GM23338 (cell line): Measurements from ENCODE around the gene TRIB2. TPM values are rescaled to one million over a fixed set of nuclear protein-coding genes. Genes with fewer than 3 reads are reported as not detected.

Experiments
- ATAC-seq: fragments of 200-7000 bp; cut with Tn5 transposase; 3 replicates; pipeline ENCODE4 v1.9.1; 2020
- DNase-seq: peaks from one replicate; pipeline ENCODE4 v3.0.0-alpha.2; 2015; ENCODE audit warnings: low spot score
- H2AFZ ChIP-seq: fragments of 200-600 bp; sonication (generic); 2 replicates; pipeline ENCODE4 v1.8.0; 2016; ENCODE audit warnings: antibody characterized with exemption, mild to moderate bottlenecking, moderate library complexity
- H3F3A ChIP-seq: fragments of 200-600 bp; sonication (generic); replicated peaks from 2 replicates; pipeline ENCODE4 v1.8.0; 2017; ENCODE audit warnings: antibody characterized with exemption, mixed run types, low read depth
- H3K27ac ChIP-seq: fragments of 200-600 bp; sonication (generic); 2 replicates; pipeline ENCODE4 v1.6.1; 2016; ENCODE audit warnings: low read depth
- H3K27me3 ChIP-seq: fragments of 200-600 bp; sonication (generic); 2 replicates; pipeline ENCODE4 v1.8.0; 2016; ENCODE audit warnings: mild to moderate bottlenecking, mixed run types, moderate library complexity; ENCODE audit not compliant: insufficient read depth
- H3K36me3 ChIP-seq: fragments of 200-600 bp; sonication (generic); 2 replicates; pipeline ENCODE4 v1.8.0; 2016; ENCODE audit warnings: mild to moderate bottlenecking; ENCODE audit not compliant: insufficient read depth
- H3K4me1 ChIP-seq: fragments of 200-600 bp; sonication (generic); 2 replicates; pipeline ENCODE4 v1.8.0; 2016; ENCODE audit warnings: mild to moderate bottlenecking, moderate library complexity; ENCODE audit not compliant: insufficient read depth
- H3K4me2 ChIP-seq: fragments of 200-600 bp; sonication (generic); 2 replicates; pipeline ENCODE4 v1.7.1; 2017; ENCODE audit warnings: mixed run types
- H3K4me3 ChIP-seq: fragments of 200-600 bp; sonication (generic); 2 replicates; pipeline ENCODE4 v1.6.1; 2016; ENCODE audit warnings: mixed run types
- H3K79me2 ChIP-seq: fragments of 200-600 bp; sonication (generic); replicated peaks from 2 replicates; pipeline ENCODE4 v1.8.0; 2017; ENCODE audit warnings: mild to moderate bottlenecking; ENCODE audit not compliant: insufficient read depth
- H3K9me2 ChIP-seq: fragments of 200-600 bp; sonication (generic); 2 replicates; pipeline ENCODE4 v1.8.0; 2017; ENCODE audit not compliant: insufficient read depth
- H4K20me1 ChIP-seq: fragments of 200-600 bp; sonication (generic); replicated peaks from 2 replicates; pipeline ENCODE4 v1.8.0; 2017; ENCODE audit warnings: mild to moderate bottlenecking; ENCODE audit not compliant: insufficient read depth
- H3K27ac Mint-ChIP-seq: 2 replicates; pipeline ENCODE4 v1.8.0; 2020; ENCODE audit warnings: inconsistent platforms, mild to moderate bottlenecking, moderate library complexity, mixed read lengths
- H3K27me3 Mint-ChIP-seq: 3 replicates; pipeline ENCODE4 v1.8.0; 2022; ENCODE audit warnings: low read depth, mild to moderate bottlenecking, moderate library complexity, mixed read lengths, inconsistent platforms; ENCODE audit not compliant: insufficient read depth, poor library complexity
- H3K36me3 Mint-ChIP-seq: 3 replicates; pipeline ENCODE4 v1.8.0; 2021; ENCODE audit warnings: low read depth, mild to moderate bottlenecking, inconsistent platforms, moderate library complexity, mixed read lengths
- H3K4me1 Mint-ChIP-seq: 3 replicates; pipeline ENCODE4 v1.8.0; 2020; ENCODE audit warnings: mild to moderate bottlenecking, inconsistent platforms, mixed read lengths
- H3K4me3 Mint-ChIP-seq: 3 replicates; pipeline ENCODE4 v1.8.0; 2021; ENCODE audit warnings: moderate library complexity, mild to moderate bottlenecking, inconsistent platforms, mixed read lengths
- H3K9me3 Mint-ChIP-seq: 3 replicates; pipeline ENCODE4 v1.8.0; 2020; ENCODE audit warnings: moderate library complexity, mild to moderate bottlenecking, inconsistent platforms, mixed read lengths
- CREB1 ChIP-seq: fragments of 250-450 bp; sonication (Bioruptor Pico); IDR thresholded peaks from 2 replicates; pipeline ENCODE4 v1.5.0; 2020; ENCODE audit warnings: low read depth, mild to moderate bottlenecking, moderate library complexity
- CTCF ChIP-seq, 2 experiments: fragments of 200-600 bp in 1 of 2; sonication (generic) in 1 of 2; conservative IDR thresholded peaks; 2 replicates each; pipeline versions ENCODE4 v1.5.1 to v1.6.1; 2016 to 2017; ENCODE audit warnings: antibody characterized with exemption in 2 of 2, low read depth in 2 of 2, mild to moderate bottlenecking in 2 of 2, moderate library complexity in 1 of 2
- EZH2 ChIP-seq: fragments of 200-600 bp; sonication (generic); IDR thresholded peaks from one replicate; pipeline ENCODE4 v1.8.0; 2017; ENCODE audit warnings: antibody characterized with exemption, mild to moderate bottlenecking, low read depth; ENCODE audit not compliant: unreplicated experiment
- EZH2phosphoT487 ChIP-seq: fragments of 200-600 bp; sonication (generic); IDR thresholded peaks from one replicate; pipeline ENCODE4 v1.8.1; 2018; ENCODE audit warnings: antibody characterized with exemption; ENCODE audit not compliant: unreplicated experiment
- JUNB ChIP-seq: IDR thresholded peaks from one replicate; pipeline ENCODE4 v1.6.1; 2016; ENCODE audit warnings: antibody characterized with exemption; ENCODE audit not compliant: unreplicated experiment
- NANOG ChIP-seq: IDR thresholded peaks from 2 replicates; pipeline ENCODE4 v1.6.1; 2016; ENCODE audit warnings: antibody characterized with exemption, borderline replicate concordance
- POLR2AphosphoS5 ChIP-seq: IDR thresholded peaks from 2 replicates; pipeline ENCODE4 v1.6.1; 2016; ENCODE audit warnings: antibody characterized with exemption, low read depth
- STAT1 ChIP-seq: IDR thresholded peaks from one replicate; pipeline ENCODE4 v1.6.1; 2016; ENCODE audit warnings: antibody characterized with exemption; ENCODE audit not compliant: unreplicated experiment
- ZNF114 ChIP-seq: fragments of 250-450 bp; sonication (Bioruptor Pico); IDR thresholded peaks from 2 replicates; pipeline ENCODE4 v1.5.0; 2020; ENCODE audit warnings: mild to moderate bottlenecking, moderate library complexity
- polyA plus RNA-seq: library from polyadenylated mRNA; unstranded; fragments of >200 nt; fragmentation: Nextera tagmentation; extraction: Ambion mirVana; gene quantifications from 2 replicates; pipeline ENCODE4 v1.2.1, GENCODE V29; 2016
- total RNA-seq: library from RNA; depleted of rRNA; stranded (reverse); fragments of >200 nt; shearing (Covaris generic); gene quantifications from 2 replicates; pipeline ENCODE4 v1.2.3, GENCODE V29; 2014
- TF ChIP-seq, protein P1 (sequence below): fragments of 250-450 bp; sonication (Bioruptor Pico); IDR thresholded peaks from 2 replicates; pipeline ENCODE4 v1.5.0; 2020; ENCODE audit warnings: mild to moderate bottlenecking, moderate library complexity
- TF ChIP-seq, protein P2 (sequence below): IDR thresholded peaks from 2 replicates; pipeline ENCODE4 v1.6.1; 2016; ENCODE audit warnings: antibody characterized with exemption

TRIB2 gene
- total and polyA plus RNA-seq, 2 experiments from 2014 or later = 40.3 to 109 TPM

GRCh38 chr2:12708508-12709206 lies 8.1 kb upstream of the TRIB2 start (continued):
- TF ChIP-seq CTCF (conservative IDR thresholded peaks at IDR 0.05; ENCODE audit: low read depth in 2 of 2) (no peak), ZNF114 (CRISPR knock-in tag) (no peak)

DNA sequence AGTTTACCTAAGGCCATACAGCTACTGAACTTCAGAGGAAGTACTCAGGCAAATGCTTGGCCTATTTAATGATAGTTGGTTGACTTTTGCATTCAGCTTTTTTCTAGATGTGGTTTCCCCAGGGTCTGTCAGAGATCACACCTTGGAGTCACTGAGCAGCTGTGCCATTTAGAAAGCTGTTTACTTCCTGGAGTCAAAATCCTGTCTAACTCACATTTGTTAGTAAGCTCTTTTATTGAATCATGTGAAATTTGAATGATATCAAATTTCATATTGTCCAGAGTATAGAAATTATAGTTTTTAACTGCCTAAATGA lies 7.6 kb upstream of the TRIB2 start:
- Histone ChIP-seq H3K36me3 (no peaks in the 10 kb centered on the region), H3K4me3 (no peak overlapping the region), H3K79me2 (no peaks in the 10 kb centered on the region), H3K9me2 (peaks cover 8% of the 10 kb centered on the region), H3F3A (no peaks in the 10 kb centered on the region), H2AFZ (no peak overlapping the region), H3K4me2 (no peak overlapping the region), H3K27ac (no peak overlapping the region), H4K20me1 (no peaks in the 10 kb centered on the region), H3K4me1 (0 out of 2 replicates have a peak, but pooled peaks cover under 1% of the 10 kb centered on the region), H3K27me3 (no peaks in the 10 kb centered on the region)
- no peak overlapping the region for H3K4me3 Mint-ChIP-seq
- DNase-seq = no peak
- ATAC-seq = no peak
- H3K27ac Mint-ChIP-seq = no peak overlapping the region
- peaks cover 4% of the 10 kb centered on the region; the same call in 2 of the 3 replicates for H3K9me3 Mint-ChIP-seq
- no peaks in the 10 kb centered on the region for H3K4me1 Mint-ChIP-seq
- no peaks in the 10 kb centered on the region for H3K27me3 Mint-ChIP-seq
- peaks cover 3% of the 10 kb centered on the region; the same call in 1 of the 3 replicates for H3K36me3 Mint-ChIP-seq
- TF ChIP-seq CTCF (conservative IDR thresholded peaks at IDR 0.05; ENCODE audit: low read depth in 2 of 2) (no peak), CREB1 (CRISPR knock-in tag) (no peak), EZH2phosphoT487 (no peak), NANOG (no peak), ZNF114 (CRISPR knock-in tag) (no peak), STAT1 (no peak), EZH2 (no peak), POLR2AphosphoS5 (no peak), JUNB (no peak)
- TF ChIP-seq, protein P1, sequence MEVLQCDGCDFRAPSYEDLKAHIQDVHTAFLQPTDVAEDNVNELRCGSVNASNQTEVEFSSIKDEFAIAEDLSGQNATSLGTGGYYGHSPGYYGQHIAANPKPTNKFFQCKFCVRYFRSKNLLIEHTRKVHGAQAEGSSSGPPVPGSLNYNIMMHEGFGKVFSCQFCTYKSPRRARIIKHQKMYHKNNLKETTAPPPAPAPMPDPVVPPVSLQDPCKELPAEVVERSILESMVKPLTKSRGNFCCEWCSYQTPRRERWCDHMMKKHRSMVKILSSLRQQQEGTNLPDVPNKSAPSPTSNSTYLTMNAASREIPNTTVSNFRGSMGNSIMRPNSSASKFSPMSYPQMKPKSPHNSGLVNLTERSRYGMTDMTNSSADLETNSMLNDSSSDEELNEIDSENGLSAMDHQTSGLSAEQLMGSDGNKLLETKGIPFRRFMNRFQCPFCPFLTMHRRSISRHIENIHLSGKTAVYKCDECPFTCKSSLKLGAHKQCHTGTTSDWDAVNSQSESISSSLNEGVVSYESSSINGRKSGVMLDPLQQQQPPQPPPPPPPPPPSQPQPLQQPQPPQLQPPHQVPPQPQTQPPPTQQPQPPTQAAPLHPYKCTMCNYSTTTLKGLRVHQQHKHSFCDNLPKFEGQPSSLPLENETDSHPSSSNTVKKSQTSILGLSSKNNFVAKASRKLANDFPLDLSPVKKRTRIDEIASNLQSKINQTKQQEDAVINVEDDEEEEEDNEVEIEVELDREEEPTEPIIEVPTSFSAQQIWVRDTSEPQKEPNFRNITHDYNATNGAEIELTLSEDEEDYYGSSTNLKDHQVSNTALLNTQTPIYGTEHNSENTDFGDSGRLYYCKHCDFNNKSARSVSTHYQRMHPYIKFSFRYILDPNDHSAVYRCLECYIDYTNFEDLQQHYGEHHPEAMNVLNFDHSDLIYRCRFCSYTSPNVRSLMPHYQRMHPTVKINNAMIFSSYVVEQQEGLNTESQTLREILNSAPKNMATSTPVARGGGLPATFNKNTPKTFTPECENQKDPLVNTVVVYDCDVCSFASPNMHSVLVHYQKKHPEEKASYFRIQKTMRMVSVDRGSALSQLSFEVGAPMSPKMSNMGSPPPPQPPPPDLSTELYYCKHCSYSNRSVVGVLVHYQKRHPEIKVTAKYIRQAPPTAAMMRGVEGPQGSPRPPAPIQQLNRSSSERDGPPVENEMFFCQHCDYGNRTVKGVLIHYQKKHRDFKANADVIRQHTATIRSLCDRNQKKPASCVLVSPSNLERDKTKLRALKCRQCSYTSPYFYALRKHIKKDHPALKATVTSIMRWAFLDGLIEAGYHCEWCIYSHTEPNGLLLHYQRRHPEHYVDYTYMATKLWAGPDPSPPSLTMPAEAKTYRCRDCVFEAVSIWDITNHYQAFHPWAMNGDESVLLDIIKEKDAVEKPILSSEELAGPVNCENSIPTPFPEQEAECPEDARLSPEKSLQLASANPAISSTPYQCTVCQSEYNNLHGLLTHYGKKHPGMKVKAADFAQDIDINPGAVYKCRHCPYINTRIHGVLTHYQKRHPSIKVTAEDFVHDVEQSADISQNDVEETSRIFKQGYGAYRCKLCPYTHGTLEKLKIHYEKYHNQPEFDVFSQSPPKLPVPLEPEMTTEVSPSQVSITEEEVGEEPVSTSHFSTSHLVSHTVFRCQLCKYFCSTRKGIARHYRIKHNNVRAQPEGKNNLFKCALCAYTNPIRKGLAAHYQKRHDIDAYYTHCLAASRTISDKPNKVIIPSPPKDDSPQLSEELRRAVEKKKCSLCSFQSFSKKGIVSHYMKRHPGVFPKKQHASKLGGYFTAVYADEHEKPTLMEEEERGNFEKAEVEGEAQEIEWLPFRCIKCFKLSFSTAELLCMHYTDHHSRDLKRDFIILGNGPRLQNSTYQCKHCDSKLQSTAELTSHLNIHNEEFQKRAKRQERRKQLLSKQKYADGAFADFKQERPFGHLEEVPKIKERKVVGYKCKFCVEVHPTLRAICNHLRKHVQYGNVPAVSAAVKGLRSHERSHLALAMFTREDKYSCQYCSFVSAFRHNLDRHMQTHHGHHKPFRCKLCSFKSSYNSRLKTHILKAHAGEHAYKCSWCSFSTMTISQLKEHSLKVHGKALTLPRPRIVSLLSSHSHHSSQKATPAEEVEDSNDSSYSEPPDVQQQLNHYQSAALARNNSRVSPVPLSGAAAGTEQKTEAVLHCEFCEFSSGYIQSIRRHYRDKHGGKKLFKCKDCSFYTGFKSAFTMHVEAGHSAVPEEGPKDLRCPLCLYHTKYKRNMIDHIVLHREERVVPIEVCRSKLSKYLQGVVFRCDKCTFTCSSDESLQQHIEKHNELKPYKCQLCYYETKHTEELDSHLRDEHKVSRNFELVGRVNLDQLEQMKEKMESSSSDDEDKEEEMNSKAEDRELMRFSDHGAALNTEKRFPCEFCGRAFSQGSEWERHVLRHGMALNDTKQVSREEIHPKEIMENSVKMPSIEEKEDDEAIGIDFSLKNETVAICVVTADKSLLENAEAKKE (CRISPR knock-in tag) = no peak
- TF ChIP-seq, protein P2, sequence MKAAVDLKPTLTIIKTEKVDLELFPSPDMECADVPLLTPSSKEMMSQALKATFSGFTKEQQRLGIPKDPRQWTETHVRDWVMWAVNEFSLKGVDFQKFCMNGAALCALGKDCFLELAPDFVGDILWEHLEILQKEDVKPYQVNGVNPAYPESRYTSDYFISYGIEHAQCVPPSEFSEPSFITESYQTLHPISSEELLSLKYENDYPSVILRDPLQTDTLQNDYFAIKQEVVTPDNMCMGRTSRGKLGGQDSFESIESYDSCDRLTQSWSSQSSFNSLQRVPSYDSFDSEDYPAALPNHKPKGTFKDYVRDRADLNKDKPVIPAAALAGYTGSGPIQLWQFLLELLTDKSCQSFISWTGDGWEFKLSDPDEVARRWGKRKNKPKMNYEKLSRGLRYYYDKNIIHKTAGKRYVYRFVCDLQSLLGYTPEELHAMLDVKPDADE = no peak
